HG02588 (cell line): Measurements from ENCODE around the gene IPO13.

Experiments
- ATAC-seq: cut with Tn5 transposase; IDR thresholded peaks from one replicate; pipeline ENCODE4 v1.9.1; 2021; ENCODE audit warnings: mild to moderate bottlenecking, moderate library complexity; ENCODE audit not compliant: unreplicated experiment

IPO13 gene

DNA sequence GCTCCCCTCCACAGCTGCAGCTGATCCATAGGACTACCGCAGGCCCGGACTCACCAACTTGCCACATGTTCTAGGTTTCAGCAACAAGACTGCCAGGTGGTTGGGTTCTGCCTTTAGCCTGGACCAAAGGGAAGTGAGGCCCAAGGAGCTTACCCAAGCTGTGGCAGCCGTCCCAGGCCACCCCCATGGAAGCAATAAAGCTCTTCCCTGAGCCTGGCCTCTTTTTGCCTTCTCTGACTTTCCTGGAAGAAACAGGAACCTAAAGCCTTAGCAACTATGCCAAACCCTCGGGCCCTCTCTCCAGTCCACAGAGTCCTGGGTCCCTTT, 15.8 kb upstream of the IPO13 start:
- no peak for ATAC-seq

DNA sequence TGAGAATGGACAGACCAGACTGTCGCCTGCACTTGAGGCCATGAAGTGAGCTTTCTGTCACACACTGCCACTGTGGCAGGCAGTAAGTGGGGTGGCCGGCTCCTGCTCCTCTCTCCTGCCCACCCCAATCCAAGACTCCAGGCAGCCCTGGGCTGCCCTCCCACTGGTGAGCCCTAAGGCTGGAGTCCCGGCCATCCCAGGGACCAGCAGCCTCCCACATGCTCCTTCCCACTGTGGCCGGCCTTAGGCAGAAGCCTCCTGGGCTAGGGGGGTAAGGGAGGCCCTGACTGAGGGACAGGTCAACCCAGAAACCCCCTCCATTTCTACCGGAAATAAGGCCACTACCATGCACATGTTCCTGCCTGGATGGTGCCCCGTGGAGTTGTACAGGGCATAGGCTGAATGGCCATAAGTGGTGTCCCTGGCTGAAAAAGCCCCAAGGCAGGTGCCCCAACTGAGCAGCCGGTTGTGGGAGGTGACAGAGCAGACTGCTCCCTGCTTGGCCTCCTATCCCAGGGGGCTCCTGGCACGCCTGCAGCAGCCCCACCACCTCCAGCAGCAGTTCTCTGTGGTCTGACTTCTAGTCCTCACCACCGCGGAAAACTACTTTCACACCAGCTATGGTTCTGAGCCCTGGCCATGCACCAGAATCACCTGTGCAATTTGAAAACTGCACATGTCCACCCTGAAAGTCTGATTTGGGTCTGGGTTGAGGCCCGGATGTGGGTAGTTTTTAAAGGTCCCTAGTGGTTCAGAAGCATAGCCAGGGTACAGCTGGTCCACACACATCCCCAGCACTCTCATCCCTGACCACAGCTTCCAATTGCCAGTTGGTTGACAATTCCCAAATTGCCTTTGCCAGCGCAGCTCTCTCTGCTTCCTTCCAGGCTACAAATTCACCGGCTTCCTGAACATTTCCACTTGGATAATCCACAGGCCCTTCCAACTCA, 14.8 kb upstream of the IPO13 start:
- no peak for ATAC-seq

DNA sequence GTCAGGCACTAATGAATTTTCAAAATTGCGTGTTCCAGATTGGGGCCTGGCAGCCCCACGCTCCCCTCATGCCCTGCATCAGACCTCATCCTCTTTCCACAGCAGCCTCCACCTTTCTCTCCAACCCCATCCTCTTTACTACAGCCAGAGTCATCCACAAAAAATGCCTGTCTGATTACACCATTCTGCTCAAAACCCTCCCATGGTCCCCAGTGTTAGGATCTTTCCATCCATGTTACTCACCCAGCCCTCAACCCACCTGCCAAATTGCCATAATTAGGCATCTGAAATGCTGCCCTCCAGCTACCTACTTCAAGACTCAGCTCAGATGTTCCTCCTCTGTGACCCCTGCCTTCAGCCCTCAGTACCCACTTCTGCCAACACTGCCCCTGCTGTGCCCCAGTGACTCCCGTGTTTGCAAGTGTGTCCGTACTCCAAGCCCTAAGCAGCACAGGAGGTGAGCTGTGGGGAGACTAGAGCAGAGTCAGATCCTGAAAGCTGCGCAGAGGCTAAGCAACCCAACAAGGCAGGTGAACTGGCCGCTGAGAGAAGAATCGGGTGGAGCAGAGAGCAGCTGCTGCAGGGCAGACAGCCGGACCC, 13.9 kb upstream of the IPO13 start:
- ATAC-seq, result no peak

DNA sequence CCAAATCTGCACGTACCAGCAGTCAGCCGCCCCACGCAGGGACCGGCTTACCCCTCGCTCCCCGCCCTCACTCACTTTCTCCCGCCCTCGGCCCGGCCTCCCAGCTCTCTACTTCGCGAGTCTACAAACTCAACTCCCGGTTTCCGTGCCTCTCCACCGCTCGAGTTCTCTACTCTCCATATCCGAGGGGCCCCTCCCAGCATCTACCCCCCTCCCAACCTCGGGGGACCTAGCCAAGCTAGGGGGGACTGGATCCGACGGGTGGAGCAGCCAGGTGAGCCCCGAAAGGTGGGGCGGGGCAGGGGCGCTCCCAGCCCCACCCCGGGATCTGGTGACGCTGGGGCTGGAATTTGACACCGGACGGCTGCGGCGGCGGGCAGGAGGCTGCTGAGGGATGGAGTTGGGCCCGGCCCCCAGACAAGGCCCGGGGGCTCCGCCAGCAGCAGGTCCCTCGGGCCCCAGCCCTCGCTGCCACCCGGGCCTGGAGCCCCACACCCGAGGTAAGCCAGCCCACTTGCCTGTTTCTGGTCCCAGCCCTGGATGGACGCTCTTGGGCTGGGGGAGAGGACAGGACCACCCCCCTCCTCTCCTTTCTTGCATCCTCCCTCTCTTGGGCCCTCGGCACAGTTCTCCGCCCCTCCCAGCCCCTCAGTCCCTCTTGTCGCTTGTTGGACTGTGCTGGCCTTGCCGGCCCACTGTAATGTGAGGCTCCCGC, 13.2 kb upstream of the IPO13 start, which contains the start of gene ARTN:
Gene ARTN (plus strand): TSS at position 416 of the 715 bp plus-strand sequence. CDS start 1,856 bp downstream, outside the sequence.
- no peak for ATAC-seq

DNA sequence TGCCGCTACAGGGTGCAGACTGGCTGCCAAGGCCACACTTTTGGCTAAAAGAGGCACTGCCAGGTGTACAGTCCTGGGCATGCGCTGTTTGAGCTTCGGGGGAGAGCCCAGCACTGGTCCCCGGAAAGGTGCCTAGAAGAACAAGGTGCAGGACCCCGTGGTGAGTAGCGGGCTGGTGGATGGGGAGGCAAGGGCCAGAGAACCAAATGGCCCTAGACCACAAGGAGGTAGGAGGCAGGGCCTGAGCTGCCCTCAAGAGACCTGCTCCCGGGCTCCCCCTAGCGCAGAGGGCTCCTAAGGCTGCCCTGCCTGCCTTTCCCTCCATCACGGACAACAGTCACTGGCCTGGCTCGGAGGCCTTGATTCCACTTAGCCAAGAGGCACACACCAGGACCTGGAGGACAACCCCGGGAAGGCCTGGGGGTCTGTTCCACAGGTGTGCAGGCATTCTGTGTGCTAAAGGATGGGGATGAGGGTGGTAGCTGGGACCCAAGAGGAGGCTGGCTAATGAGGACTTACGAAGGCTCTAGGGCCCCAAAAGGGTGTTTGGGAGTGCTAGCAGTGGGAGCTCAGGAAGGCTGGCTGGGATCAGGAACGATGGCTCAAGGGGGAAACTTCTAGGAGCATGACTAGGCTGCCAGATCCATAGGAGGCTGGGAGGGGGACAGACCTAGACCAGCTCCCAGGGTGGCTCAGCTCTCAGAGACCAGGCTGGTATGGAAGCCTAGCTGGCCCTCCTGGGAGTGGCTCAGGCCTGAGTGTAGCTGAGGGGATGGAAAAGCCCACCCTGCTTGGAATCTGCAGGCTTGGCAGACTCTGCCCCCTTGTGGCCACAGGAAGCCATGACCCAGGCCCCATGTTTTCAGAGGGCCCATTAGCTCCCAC, 12.4 kb upstream of the IPO13 start:
- no peak for ATAC-seq

DNA sequence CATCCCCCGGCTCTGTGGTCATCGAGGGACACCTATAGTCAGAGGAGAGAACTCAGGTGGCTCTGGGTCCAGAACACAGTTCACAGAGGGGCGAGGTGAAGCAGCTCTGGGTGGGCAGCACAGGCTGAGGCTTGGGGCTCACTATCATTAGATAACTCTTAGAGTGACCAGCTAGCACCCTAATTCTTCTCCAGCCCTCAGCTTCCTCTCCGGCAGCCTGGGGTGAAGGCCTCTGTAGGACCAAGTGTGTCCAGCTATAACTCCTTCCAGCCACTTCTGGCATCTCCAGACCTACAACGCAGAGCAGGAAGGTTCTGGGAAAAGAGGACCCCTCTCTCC, 11.8 kb upstream of the IPO13 start:
- ATAC-seq, result no peak

DNA sequence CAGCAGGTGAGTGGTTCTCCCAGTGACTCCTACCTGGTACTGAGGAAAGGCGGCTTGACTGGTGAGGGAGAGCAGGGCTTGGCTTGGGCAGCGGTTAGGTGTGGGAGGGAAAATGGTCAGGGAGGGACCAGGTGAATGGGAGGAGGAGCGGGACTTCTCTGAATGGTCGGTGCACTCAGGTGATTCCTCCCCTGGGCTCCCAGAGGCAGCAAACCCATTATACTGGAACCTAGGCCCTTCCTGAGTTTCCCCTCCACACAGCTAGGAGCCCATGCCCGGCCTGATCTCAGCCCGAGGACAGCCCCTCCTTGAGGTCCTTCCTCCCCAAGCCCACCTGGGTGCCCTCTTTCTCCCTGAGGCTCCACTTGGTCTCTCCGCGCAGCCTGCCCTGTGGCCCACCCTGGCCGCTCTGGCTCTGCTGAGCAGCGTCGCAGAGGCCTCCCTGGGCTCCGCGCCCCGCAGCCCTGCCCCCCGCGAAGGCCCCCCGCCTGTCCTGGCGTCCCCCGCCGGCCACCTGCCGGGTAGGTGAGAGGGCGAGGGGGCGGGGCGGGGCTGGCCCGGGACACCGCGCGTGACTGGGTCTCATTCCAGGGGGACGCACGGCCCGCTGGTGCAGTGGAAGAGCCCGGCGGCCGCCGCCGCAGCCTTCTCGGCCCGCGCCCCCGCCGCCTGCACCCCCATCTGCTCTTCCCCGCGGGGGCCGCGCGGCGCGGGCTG, 10.9 kb upstream of the IPO13 start:
- no peak for ATAC-seq

DNA sequence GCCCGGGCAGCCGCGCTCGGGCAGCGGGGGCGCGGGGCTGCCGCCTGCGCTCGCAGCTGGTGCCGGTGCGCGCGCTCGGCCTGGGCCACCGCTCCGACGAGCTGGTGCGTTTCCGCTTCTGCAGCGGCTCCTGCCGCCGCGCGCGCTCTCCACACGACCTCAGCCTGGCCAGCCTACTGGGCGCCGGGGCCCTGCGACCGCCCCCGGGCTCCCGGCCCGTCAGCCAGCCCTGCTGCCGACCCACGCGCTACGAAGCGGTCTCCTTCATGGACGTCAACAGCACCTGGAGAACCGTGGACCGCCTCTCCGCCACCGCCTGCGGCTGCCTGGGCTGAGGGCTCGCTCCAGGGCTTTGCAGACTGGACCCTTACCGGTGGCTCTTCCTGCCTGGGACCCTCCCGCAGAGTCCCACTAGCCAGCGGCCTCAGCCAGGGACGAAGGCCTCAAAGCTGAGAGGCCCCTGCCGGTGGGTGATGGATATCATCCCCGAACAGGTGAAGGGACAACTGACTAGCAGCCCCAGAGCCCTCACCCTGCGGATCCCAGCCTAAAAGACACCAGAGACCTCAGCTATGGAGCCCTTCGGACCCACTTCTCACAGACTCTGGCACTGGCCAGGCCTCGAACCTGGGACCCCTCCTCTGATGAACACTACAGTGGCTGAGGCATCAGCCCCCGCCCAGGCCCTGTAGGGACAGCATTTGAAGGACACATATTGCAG, 10.2 kb upstream of the IPO13 start:
- no peak for ATAC-seq

DNA sequence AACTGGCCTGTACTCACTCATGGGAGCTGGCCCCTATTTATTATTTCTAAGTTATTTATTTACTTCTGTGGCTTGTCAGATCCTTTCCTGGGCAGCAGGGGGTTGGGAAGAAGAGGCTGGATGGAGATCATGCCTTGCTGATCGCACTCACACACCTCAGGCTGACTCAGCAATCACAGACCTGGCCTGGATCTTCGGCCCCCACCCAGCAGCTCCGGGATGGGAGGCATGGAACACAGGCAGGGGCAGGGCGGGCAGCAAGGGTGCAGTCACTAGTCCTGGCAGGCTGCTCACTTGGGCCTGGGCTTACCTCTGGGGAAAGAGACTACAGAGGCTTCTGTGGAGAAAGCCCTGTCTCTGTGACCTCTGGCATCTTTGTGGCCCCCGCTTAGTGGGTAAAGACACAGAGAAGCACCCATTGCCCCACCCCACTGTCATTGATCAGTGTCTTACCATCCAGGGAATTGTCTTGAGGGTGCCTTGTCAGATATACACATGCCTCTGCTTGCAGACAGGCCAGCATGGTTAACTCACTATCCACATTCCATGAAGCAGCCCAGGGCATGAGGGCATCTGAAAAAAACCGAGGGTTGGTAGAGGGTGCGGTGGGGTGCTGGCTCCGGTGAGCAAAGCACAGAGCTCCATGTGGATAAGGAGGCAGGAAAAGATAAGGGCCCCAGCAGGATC, 9.4 kb upstream of the IPO13 start:
- no peak for ATAC-seq

DNA sequence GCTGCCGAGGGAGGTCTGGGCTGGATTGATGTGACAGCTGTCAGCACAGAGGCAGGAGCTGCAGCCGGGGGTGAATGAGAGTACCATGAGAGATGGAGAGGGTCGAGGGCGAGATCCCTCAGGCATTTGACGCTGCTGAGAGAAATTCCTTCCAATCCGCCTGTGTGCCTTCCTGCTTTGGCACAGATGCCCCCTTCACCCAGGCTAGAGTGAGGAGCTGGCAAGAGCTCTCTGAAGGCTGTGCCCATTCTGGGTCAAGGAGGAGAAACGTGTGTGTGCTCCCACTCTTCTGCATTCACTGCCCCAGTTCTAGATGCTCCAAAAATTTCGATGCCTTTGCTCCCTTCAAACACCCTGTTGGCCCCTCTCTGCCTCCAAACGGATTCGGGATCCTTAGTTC, 8.4 kb upstream of the IPO13 start:
- no peak for ATAC-seq

DNA sequence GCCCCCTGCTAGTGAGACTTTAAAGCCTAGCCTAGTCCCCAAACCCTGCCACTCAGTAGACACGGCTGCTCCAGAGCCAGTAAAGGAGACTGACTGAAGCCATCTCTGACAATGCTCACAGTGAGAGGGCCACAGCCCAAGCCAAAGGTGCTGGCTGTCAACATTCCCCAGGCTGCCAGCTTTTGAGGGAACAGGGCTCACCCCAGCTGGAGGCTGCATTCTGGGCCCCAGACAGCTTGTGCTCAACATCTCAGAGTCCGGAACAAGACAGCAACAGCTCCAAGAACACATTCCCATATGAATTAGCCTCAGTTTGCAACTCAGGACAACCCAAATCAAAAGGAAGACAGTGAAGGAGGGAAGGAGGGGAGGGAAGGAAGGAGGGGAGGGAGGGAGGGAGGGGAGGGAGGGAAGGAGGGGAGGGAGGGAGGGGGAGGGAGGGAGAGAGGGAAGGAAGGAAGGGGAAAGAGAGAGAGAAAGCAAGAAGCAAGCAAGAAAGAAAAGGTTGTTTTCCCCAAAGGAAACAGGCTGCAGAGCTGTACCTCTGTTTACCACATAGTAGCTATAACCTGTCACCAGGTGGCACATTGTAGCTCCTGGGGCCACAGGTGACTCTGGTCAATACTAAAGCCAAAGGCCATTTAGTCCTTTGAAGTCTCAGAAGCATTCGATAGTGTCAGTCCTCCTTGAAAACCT, 7.7 kb upstream of the IPO13 start:
- ATAC-seq, result no peak

DNA sequence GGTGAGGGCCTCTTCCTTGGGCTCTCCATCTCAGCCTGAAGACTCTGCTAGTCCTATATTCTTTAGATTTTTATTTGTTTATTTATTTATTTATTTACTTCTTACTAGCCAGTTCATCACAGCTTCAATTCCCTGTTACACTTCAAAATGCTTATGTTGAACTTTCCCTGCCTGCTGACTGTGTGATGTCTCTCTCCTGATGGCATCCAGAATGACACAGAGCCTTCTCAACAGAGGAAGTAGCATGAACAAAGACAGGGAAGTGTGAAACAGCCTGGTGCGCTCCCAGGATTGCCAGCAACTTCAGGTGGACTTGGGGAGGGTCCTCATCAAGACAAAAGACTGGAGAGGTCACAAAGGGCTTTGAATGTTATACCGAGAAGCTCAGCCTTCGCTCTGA, 4.3 kb upstream of the IPO13 start:
- ATAC-seq, result no peak

DNA sequence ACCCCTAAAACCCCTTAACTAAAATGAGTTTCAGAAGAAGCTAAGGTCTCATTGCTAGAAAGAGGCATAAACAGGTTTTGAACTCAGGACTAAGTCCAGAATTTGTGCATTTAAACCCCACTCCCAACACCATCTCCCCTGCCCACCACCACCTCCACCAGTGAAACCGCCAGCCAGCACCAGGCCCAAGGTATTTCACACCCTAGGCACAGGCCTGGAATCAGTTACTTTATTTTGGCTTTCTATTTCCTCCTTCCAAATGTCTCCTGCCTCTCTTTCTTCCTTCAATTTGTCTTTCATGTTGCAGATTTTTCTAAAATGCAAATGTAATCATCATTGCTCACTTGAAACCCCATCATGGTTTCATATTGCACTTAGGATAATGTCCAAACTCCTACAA, 1.9 kb upstream of the IPO13 start:
- ATAC-seq, result no peak

DNA sequence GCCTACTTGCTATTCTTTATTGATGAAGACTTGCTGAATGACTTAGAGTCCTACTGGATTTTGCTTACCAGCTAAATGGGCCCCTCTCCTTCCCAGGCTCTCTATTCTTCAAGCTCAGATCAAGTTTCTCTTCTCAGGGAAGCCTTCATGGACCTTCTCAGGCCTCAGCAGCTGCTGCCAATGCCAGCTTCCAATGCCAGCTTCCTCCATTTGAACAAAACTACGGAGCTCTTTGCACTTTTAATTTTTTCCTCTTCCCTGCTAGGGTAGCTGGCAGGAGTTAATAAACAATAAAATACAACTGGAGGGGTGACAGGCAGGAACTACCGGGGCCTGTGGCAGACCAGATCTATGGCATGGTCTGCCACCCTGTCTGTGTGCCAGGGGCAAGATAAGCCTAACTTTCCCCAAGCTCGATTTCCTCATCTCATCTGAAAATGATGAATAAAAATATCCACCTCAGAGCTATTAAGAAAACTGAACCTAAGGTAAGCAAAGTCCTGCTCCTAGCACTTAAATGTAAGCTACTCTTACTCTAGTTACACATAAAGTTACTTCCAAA, 995 bp upstream of the IPO13 start:
- no peak for ATAC-seq

DNA sequence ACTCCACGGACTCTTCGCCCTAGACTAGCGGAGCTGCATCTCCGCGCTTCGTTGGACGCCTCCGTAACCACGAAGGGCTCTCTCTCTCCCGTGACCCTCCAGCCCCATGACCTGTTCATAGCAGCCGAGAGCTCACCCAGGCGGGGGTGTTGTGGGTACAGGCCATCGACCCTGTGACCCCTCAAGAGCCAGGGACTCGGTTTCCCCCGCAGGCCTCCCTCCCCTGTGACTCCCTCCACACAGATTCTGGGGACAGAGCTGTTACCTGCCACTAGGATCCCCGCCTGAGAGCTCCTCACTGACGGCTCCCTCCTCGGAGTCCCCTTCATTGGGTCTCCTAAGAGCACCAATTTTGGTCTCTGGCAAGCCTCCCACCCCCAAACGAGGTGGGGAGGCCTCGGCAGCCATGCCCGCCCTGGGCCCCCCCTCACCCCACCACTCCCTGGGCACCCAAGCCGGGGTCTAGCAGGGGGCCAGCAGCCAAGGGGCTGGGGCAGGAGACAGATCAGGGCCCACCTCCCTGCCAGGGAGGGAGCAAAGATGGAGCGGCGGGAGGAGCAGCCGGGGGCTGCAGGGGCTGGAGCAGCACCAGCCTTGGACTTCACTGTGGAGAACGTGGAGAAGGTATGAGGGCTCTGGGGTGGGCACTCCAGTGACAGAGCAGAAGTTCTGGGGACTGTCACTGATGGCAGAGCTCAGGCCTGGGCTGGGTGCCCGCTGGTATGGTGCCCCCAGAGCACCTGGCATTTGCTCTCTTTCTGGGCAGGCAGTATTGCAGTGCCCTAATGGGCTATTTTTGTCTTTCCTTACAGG, 517 bp downstream of the IPO13 start:
- peak; percentile 12 for ATAC-seq

DNA sequence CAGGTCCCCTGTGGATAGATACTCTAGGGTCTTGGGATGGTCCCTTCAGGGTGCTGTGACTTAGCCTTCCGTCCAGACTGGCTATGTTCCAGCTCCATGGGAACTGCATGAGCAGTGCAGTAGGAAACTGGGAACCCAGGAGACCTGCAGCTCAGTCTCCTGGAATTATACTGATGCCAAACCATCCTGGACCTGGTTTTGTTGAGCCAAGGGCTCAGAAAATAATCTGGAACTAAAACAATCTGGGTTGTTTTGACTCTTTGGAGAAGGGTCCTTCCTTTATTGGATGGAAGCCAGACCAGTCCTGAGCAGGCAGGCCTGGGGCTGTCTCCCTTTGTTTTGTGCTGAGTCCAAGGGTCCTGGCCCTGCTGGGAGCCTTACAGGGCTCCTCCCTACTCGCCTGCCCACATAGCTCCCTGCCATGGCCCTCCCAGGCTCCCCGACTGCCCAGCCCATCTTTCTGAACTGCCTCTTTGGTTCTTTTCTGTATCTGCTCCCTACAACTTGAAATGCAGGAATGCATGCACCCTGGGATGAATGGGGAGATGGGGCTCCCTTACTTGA, 1.2 kb downstream of the IPO13 start:
- no peak for ATAC-seq

DNA sequence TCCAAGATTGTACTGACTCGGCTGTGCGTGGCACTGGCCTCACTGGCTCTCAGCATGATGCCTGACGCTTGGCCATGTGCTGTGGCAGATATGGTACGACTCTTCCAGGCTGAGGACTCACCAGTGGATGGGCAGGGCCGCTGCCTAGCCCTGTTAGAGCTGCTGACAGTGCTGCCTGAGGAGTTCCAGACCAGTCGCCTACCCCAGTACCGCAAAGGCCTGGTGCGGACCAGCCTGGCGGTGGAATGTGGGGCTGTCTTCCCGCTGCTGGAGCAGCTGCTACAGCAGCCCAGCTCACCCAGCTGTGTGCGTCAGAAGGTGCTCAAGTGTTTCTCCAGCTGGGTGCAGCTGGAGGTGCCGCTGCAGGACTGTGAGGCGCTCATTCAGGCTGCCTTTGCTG, 2.9 kb downstream of the IPO13 start:
- no peak for ATAC-seq
